ENCODE data around the gene PTGES.
A peak's percentile ranks its signal among the peaks of the same experiment; 100 is the strongest.
"Not testable (repeated sequence)": the region's sequence is repeated elsewhere in the genome, so short reads cannot be mapped to it uniquely, and the experiment has no call there.

PTGES gene

GRCh38 chr9:129752900-129753729 lies at the start of gene PTGES:
PTGES (minus strand) TSS chr9:129753042; CDS start chr9:129753012, 30 bp downstream.
- no peak for DNase-seq (ENCODE audit: low read depth in 2 of 2)

- DNase-seq (ENCODE audit: low read depth in 2 of 2) = no peak
Measured at GRCh38 chr9:129801504-129801903, 48.7 kb upstream of the PTGES start.

GRCh38 chr9:129798973-129799372 lies 46.1 kb upstream of the PTGES start:
- no peak for DNase-seq (ENCODE audit: low read depth in 2 of 2)

- not testable (repeated sequence) for DNase-seq (ENCODE audit: low read depth in 2 of 2)
Measured at GRCh38 chr9:129796029-129796428, 43.2 kb upstream of the PTGES start.

- no peak for DNase-seq (ENCODE audit: low read depth in 2 of 2)
Measured at GRCh38 chr9:129794549-129794948, 41.7 kb upstream of the PTGES start.

- DNase-seq (ENCODE audit: low read depth in 2 of 2) = no peak
Measured at GRCh38 chr9:129786481-129786880, 33.6 kb upstream of the PTGES start.

- no peak for DNase-seq (ENCODE audit: low read depth in 2 of 2)
Measured at GRCh38 chr9:129785866-129786265, 33.0 kb upstream of the PTGES start.

- not testable (repeated sequence) for DNase-seq (ENCODE audit: low read depth in 2 of 2)
Measured at GRCh38 chr9:129784970-129785369, 32.1 kb upstream of the PTGES start.

GRCh38 chr9:129783516-129784361 lies 30.9 kb upstream of the PTGES start:
- peak; percentile 49 to 58 for DNase-seq (ENCODE audit: low read depth in 2 of 2)

- DNase-seq (ENCODE audit: low read depth in 2 of 2) = no peak
Measured at GRCh38 chr9:129781981-129782380, 29.1 kb upstream of the PTGES start.

GRCh38 chr9:129781131-129781530 lies 28.3 kb upstream of the PTGES start:
- DNase-seq (ENCODE audit: low read depth in 2 of 2) = no peak

GRCh38 chr9:129779560-129780190 lies 26.8 kb upstream of the PTGES start:
- DNase-seq (ENCODE audit: low read depth in 2 of 2) = no peak

- DNase-seq (ENCODE audit: low read depth in 2 of 2) = no peak
Measured at GRCh38 chr9:129778469-129778868, 25.6 kb upstream of the PTGES start.

GRCh38 chr9:129777769-129778130 lies 24.9 kb upstream of the PTGES start:
- DNase-seq (ENCODE audit: low read depth in 2 of 2) = no peak

- peak; percentile 5 to 10 for DNase-seq (ENCODE audit: low read depth in 2 of 2)
Measured at GRCh38 chr9:129776938-129777768, 24.3 kb upstream of the PTGES start.

- DNase-seq (ENCODE audit: low read depth in 2 of 2) = no peak
Measured at GRCh38 chr9:129776566-129776937, 23.7 kb upstream of the PTGES start.

GRCh38 chr9:129776096-129776495 lies 23.3 kb upstream of the PTGES start:
- DNase-seq (ENCODE audit: low read depth in 2 of 2) = not testable (repeated sequence)

GRCh38 chr9:129775448-129775798 lies 22.6 kb upstream of the PTGES start:
- no peak for DNase-seq (ENCODE audit: low read depth in 2 of 2)

- DNase-seq (ENCODE audit: low read depth in 2 of 2) = no peak
Measured at GRCh38 chr9:129774791-129775447, 22.1 kb upstream of the PTGES start.

GRCh38 chr9:129773262-129774048 lies 20.6 kb upstream of the PTGES start:
- DNase-seq (ENCODE audit: low read depth in 2 of 2) = no peak
